DMS153 treated with DMSO at 0.1 percent for 48 hours (cell line): ENCODE measurements around the gene HPS3.
A peak's percentile ranks its signal among the peaks of the same experiment; 100 is the strongest.

Experiments
- DNase-seq: peaks from one replicate; lab custom pipeline; 2025; ENCODE audit not compliant: unreplicated experiment; lab: John Stamatoyannopoulos, UW

The HPS3 gene

DNA sequence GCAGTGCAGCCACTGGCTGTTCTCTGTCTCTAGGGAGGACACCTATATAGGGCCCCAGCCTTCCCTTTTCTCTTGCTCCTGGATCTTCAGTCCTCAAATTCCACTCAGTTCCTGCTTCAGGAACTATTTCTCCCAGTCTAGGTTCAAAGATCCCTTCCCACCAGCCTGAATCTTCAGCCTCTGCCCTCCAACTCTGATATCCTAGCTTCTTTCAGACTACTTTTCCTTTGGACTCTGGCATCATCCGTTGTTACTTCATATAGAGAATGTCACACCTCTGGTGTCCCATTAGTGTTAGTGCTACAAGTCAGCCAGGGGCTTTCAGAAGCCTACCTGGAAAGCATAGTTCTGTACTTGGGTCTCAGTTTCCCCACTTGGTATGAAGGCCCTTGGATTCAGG lies 10.0 kb upstream of the HPS3 start:
- DNase-seq = no peak

DNA sequence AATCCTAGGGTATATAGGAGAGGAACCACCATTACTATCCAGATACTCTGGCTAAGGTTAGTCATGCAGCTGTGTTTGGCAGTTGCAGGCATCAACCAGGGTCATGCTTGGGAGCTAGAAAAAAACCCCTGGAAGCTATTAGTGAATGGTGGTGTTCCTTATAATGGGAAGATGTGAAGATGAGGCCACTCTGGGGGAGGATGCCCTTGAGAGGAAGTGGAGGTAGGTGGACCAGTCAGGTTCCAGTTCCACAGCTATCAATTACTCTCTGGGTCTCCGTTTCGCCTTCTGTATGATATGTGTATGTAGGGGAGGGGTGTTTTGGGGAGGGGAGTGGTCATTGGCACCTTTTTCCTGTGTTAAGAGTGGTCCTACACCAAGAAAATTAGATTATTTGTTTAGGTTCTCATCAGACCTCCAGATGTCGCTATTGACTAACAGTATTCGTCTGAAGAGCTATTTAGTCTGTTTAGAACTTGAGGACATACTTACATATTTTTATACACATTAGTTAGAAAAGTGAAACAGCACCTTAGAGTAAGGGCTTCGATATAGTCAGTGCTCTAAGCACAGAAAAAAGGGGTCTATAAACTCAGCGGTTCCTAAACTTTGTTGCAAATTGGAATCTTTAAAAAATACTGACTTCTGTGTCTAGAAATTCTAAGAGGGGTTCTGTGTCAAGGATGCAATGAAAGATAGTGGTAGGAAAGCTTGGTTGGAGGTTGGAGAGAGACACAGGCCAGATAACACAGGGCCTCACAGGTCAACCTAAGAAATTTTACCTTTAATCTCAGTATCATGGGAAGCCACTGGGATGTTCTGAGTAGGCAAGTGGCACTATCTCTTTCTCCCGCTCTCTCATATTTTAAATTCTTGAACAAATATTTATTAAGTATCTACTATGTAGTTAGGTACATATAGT lies 9.1 kb upstream of the HPS3 start:
- DNase-seq = peak; percentile 48

DNA sequence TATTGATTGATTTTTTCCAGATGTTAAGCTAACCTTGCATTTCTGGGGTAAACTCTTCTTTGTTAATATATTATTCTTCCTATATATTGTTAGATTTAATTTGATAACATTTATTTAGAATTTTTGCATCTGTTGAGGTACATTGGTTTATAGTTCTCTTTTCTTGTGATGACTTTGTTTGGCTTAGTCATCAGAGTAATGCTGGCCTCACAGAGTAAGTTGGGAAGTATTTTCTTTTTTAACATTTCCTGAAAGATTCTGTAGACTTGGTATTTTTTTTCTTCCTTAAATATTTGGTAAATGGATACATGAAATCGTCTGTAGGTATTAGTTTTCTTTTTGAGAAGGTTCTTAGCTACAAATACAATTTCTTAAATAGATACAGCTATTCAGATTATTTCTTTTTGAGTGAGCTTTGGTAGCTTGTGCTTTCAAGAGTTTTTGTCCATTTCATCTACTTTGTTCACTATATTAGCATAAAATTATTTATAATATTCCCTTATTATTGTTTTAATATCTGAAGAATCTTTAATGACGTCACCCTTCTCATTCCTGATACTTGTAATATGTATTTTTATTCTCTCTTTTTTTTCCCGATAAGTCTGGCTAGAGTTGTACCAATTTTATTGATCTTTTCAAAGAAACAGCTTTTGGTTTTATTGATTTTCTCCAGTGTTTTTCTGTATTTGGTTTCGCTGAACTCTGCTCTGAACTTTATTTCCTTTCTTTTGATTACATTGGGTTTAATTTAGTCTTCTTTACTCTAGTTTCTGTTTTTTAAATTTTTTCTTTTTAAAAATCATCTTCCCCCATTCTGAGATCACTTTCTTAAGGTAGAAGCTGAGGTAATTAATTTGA lies 6.5 kb upstream of the HPS3 start:
- no peak for DNase-seq

DNA sequence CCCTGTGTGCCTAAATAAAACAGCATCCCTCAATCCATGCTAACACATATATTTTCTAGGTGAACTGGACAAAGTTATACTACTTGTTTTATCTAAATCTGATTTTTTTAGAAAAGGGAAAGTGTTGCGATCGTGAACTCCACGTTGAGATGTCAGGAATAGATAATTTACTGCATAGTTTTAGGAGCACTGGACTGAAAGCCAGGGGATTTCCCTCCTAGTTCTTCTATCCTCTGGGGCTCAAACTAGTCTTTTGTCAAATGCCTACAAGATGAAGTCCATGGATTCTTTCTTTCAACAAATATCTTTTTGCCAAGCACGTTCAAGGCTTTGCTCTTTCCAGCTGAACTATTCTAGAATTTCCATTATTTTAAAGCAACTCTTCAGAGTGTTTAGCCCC lies 617 bp upstream of the HPS3 start:
- peak; percentile 61 for DNase-seq

DNA sequence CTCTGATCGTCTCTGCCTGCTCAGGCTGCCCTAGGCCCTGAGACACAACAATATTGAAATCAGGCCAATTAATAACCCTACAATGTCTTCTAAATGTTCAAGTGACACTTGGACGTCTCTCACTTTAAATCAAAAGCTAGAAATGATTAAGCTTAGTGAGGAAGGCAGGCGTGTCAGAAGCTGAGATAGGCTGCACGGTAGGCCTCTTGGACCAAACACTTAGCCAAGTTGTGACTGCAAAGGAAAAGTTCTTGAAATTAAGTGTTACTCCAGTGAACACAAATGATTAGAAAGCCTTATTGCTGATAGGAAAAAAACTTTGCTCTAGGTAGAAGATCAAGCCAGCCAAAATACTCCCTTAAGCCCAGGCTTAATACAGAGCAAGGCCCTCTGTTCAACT lies 2.2 kb downstream of the HPS3 start:
- DNase-seq = no peak

DNA sequence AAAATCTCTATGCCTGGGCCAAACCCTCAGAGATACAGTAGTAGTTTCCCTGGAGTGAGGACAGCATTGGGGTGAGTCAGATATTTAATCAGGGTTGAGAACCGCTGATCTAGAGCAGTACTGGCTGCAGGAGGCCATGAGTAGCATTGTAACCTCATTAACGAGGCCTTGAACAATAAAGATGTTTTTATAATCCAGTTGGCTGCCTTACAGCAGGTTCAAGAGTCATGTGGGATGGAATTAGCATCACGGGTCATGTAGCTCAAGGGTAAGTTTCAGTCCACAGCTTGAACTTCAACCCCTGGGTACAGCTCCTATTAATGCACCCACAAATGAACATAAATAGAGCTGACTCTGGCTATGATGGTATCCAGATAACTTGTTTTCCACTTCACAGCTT lies 5.1 kb downstream of the HPS3 start:
- no peak for DNase-seq

DNA sequence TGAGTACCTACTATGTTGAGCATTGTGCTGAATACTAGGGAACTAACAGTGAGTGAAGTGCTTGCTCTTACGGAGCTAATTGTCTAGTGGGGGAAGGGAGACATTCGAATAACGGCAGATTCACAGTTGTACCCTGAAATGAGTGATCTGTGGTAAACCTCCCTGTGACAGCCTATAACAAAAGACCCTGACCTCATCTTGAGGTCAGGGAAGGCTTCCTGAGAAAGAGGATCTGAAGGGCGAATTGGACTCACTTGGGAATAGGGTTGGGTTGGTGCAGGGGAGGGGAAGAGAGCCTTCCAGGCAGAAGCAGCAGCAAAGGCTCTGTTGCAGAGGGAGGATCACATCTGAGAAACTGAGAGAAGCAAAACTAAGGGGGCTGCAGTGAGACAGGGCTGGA lies 13.2 kb downstream of the HPS3 start:
- no peak for DNase-seq

DNA sequence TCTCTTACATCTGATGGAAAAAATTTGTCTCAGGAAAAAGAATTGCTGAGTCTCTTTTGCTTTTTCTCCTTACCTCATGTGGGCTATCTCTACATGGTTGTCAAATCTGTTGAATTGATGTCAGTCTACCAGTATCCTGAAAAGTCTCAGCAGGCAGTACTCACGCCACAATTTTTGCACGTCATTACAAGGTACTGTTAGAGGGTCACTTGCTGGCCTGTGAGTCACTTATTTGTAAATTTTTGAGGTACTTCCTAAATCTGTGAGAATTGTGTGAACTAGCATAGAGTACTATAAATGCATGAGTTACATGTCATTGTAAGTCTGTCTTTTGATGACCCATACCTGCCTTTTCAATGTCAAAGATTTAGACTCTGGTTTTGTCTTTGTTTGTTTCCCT lies 15.9 kb downstream of the HPS3 start:
- DNase-seq = no peak

DNA sequence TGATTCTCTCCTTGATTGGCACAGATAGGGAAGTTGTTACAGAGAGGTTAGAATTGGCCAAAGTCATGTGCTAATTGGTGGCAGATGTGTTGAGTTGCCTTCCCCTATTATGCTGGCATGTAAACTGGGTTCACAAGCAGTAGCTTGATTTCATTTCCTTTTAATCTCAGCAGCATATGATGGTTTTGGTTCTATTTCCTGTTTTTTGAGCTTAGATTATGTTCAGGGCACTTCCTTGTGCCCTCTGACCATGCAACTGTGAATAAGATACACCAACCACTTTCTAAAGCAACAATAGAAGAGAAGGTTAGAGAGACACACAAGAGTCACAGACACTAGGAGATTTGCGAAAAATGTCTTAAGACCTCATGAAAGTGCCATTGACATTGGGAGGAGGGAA lies 16.5 kb downstream of the HPS3 start:
- DNase-seq = no peak

DNA sequence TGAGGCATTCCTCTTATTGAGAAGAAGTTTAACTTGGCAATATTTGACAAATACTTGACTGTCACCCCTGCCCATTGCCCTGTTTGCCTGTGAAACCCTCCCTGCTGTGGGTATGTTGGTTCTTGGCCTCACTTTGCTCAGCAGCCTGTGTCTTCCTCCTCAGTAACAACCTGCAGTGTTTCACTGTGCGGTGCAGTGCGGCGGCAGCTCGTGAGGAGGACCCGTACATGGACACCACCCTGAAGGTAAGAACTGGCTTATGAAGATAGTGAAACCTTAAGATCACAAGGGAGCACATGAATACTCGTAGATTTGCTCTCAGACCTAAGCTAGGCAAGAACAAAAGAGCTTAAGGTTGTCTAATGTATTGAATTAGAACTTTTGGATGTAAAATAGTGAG lies 21.0 kb downstream of the HPS3 start:
- DNase-seq = no peak

DNA sequence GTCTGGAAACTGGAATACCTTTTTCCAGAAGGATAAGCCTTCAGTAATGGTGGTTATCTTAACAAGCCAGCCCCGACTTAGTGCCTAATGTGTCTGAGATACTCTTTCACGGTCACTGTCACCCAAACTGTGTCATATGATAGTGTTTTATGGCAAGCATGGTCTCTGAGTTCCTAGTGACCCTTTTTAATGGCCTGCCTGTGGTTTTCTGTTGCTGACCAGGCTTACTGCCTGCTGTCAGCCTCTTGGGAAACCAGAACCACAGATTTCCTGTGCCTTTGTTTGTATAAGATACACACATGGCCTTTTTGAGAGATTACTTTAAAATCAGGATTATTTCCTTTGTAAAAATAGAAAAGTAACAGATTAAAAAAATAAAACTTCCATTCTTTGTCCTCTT lies 22.4 kb downstream of the HPS3 start:
- DNase-seq = no peak

DNA sequence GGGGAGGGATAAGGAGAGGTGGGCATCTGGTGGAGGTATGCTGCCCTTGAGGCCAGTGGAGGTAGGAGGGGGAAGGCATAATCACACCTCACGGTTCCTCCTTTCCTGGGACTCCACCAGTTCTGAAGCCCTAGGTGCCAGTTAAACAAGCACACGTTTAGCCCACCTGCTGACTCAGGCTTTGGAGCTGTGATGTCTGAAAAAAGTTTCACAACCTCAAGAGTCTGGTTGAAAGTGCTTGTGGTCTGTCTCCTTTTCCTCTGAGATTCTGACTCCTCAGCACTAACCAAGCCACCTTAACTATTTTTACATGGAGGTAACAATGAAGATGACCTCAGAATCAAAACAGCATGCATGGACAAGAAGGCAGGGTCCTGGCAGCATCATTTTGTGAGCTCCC lies 23.0 kb downstream of the HPS3 start:
- no peak for DNase-seq

DNA sequence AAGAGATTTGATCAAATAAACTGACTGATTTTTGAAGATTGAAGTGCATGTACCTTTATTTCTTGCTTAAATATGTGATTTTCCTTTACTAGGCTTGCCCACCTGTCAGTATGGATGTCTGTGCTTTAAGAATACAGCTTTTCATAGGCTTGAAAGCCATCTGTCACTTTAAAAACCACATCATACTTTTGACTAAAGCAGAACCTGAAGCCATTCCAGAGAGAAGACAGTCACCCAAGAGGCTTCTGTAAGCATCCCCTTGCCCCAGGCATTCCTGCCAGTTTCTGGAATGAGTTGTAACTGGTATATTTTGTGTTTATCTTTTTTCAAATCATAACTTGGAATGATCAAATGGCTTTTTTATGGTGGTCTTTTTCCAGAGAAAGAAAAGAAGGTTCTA lies 24.0 kb downstream of the HPS3 start:
- DNase-seq = no peak

DNA sequence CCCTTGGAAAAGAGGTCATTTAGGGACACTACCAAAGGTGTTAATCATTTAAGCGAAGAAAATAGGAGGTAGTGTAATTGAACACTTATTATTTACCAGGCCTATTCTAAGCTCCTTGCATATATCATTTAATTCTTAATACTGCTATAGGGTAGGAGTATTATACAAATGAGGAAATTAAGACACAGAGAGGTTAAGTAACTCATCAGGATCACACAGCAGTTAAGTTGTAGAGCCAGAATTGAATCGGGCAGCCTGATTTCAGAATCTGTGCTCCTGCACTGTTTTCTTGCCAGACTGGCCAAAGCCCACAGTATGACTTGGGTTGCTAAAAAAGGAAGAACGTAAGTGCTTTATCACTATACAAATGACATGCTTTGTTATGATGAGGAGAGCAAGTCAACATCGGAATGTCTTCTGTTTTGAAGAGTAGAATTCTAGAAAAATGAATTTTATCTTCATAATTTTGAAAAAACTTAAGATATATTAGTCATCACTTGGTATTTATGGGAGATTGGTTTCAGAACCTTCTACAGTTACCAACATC lies 31.4 kb downstream of the HPS3 start:
- DNase-seq = no peak

DNA sequence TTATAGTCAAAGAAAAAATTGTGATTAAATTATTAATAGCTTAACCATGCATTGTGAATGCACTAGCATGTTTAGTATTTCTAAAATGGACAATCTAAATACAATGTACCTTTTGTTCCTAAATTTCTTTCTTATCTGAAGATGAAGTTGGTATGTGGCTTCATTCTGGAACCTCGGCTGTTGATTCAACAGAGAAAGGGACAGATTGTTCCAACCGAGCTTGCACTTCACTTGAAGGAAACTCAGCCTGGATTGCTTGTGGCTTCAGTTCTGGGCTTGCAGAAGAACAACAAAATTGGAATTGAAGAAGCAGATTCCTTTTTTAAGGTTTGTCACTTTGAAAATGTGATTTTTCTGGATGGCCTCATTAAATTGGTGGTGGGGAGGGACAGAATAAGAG lies 32.6 kb downstream of the HPS3 start:
- no peak for DNase-seq

DNA sequence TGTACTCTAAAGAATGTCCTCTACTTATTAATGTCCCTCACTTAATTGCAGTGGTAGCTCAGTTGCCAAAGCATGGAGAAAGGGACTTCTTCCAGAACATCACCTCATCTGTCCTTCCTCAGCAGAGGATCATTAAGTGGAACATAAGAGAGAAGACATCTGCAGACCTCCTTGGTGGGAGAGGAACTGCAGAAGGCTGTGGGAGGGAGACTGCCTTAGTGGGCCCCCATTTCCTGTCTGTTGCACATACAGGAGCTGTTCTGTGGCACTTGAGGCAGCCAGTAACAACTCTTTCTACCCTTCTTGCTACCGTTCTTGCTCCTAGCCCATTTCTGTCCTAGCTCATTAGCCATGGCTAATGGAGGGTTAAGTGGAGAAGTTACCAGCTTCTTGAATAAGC lies 33.6 kb downstream of the HPS3 start:
- DNase-seq = no peak

DNA sequence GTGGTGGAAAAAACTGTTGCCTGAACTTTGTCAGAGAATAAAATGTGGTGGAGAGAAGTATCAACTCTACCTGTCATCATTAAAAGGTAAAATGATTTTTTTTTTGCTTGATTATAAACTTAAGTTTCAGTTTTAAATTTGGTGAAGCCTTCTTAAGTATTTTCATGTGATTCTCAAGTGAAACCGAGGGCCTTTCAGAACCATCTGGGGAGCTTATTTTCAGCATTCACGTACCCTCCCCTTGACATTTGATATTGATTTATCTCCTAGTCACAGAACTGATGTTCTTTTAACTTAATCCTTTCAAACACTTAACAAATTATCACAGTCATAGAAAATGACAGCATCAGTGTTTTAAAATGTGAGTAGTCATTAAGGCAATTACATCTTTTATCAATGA lies 38.5 kb downstream of the HPS3 start:
- DNase-seq = no peak

DNA sequence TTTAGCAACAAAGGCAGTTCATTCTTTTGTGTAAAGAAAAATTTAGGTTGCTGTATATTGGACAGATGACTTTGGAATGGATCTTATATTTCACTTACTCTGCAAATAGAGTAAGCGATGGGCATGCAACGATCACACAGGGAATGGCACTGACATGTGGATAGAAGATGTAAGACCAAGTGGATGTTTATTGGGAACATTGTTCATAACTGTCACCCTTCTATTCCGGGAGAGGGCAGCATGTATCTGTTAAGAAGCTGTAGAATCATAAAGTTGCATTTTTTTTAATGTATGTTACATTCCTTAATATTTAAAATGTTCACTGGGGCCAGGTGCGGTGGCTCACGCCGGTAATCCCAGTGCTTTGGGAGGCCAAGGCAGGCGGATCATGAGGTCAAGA lies 41.2 kb downstream of the HPS3 start:
- DNase-seq = no peak

DNA sequence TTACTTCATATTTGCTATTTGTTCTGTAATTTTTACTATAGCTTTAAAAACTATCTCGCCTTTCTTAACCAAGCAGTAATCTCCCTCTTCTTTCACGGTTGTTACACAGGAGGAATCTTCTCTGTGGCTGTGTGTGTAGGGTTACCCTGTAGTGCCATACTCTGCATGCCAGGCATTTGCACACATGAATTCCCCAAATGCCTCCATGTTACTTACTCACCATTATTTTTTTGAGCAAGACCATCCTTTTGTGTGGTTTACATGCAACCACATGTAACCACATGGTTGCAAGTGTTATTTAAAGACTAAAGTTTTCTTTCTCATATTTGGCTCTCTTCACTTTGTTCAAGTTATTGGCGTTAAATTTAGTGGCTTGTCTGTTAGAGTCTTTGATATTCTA lies 45.5 kb downstream of the HPS3 start:
- DNase-seq = no peak

DNA sequence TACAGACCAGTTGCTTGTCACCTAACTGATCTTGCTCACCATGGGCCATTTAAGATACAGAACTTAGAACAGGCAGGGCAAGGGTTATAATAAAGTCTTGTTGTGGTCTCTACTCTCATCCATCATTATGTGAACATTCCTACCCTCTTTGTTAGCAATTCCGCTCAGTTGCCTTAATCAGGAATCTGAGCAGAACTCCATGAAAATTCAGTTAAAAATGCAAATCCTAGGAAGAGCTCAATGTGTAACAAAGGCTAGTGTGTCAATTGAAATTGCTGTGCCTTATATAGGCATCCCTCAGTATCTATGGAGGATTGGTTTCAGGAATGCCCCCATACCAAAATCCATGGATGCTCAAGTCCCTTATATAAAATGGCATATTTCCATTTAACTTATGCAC lies 47.7 kb downstream of the HPS3 start:
- DNase-seq = no peak

DNA sequence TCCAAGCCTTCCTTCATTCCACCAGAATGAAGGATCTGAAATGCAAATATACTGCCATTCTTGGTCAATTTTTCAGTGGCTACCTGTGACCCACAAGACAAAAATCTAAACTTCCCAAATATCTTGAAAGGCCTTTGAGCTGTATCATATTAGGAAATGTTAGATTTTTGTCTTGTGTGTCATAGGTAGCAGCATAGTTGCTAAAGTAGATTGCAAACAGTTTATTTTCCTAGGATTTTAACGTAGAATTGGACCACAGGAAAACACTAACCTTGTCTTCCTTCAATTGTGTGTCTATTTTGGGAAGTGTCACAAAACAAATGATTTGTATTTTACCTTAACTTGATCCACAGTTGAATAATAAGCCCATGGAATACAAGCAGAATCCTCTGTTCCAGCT lies 49.8 kb downstream of the HPS3 start:
- DNase-seq = no peak

DNA sequence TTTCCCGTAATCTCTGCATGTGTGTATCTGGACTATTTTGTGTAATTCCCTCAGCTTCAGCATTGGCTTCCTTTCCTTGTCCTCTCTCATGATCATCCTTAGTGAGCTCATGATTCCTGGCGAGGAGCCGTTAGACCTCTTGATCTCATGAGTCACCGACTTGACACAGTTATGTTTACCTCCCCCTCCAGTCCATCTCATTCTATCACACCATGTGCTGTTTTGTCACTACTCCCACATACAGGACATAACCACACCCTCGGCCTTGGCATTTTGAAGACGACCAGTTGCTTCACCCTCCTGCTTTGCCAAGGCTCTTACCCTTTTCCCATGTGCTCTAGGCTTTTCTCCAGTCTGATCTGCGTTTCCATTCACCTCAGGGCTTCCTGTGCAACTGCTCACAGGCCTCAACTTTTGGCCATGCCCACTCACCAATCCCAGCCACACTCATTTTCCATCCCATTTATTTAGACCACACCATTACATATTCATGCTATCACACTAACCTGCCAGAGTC lies 50.7 kb downstream of the HPS3 start:
- no peak for DNase-seq
